C4-2B (cell line): Measurements from ENCODE around the gene HELQ.

ENCODE experiments used
- H3K27ac ChIP-seq: fragments of 450-650 bp; 2 replicates; pipeline ENCODE4 v1.5.1; 2017
- CTCF ChIP-seq: fragments of 450-650 bp; conservative IDR thresholded peaks from 2 replicates; pipeline ENCODE4 v1.5.1; 2017; ENCODE audit warnings: mild to moderate bottlenecking
- ZFX ChIP-seq: fragments of 450-650 bp; IDR thresholded peaks from 2 replicates; pipeline ENCODE4 v1.6.1; 2017

HELQ gene

GRCh38 chr4:83454686-83455085, 937 bp downstream of the HELQ start:
- peak overlapping the region; percentile 95; the same call in 1 of the 2 replicates for H3K27ac ChIP-seq
- no peak for TF ChIP-seq ZFX
- TF ChIP-seq CTCF: no peak

- TF ChIP-seq ZFX: no peak
- H3K27ac ChIP-seq: no peak overlapping the region
Observed at GRCh38 chr4:83449009-83449408, 6.6 kb downstream of the HELQ start.

GRCh38 chr4:83440899-83441298, 14.7 kb downstream of the HELQ start:
- H3K27ac ChIP-seq: no peak overlapping the region
- TF ChIP-seq CTCF (no peak), ZFX (no peak)

- TF ChIP-seq CTCF (no peak), ZFX (no peak)
- no peak overlapping the region for H3K27ac ChIP-seq
Observed at GRCh38 chr4:83440148-83440814, 15.3 kb downstream of the HELQ start.

GRCh38 chr4:83438719-83439118, 16.9 kb downstream of the HELQ start:
- TF ChIP-seq ZFX (no peak), CTCF (no peak)
- no peak overlapping the region for H3K27ac ChIP-seq

GRCh38 chr4:83436680-83437079, 18.9 kb downstream of the HELQ start:
- TF ChIP-seq CTCF: no peak
- TF ChIP-seq ZFX: no peak
- no peak overlapping the region for H3K27ac ChIP-seq

- no peak overlapping the region for H3K27ac ChIP-seq
- TF ChIP-seq ZFX (no peak), CTCF (no peak)
Observed at GRCh38 chr4:83431200-83431599, 24.4 kb downstream of the HELQ start.

GRCh38 chr4:83418211-83418610, 37.4 kb downstream of the HELQ start:
- TF ChIP-seq ZFX: no peak
- TF ChIP-seq CTCF: no peak
- H3K27ac ChIP-seq: no peak overlapping the region
